GM19193 (cell line): ENCODE data around the gene ROCK2.

ENCODE experiments used
- POLR2A ChIP-seq: IDR thresholded peaks from 4 replicates; pipeline ENCODE4 v1.6.1; 2011; ENCODE audit not compliant: insufficient read depth, insufficient read length; ENCODE audit errors: extremely low read depth

ROCK2 gene

GRCh38 chr2:11281186-11281585, 63.2 kb downstream of the ROCK2 start:
- no peak for TF ChIP-seq POLR2A

- no peak for TF ChIP-seq POLR2A
Measured at GRCh38 chr2:11280713-11281112, 63.7 kb downstream of the ROCK2 start.

- no peak for TF ChIP-seq POLR2A
Measured at GRCh38 chr2:11279398-11279797, 65.0 kb downstream of the ROCK2 start.

- TF ChIP-seq POLR2A, result no peak
Measured at GRCh38 chr2:11278219-11278618, 66.2 kb downstream of the ROCK2 start.

- no peak for TF ChIP-seq POLR2A
Measured at GRCh38 chr2:11275910-11276309, 68.5 kb downstream of the ROCK2 start.

- TF ChIP-seq POLR2A, result no peak
Measured at GRCh38 chr2:11270891-11271290, 73.5 kb downstream of the ROCK2 start.

- no peak for TF ChIP-seq POLR2A
Measured at GRCh38 chr2:11267931-11268330, 76.5 kb downstream of the ROCK2 start.

GRCh38 chr2:11264818-11265217, 79.6 kb downstream of the ROCK2 start:
- no peak for TF ChIP-seq POLR2A

GRCh38 chr2:11264007-11264406, 80.4 kb downstream of the ROCK2 start:
- no peak for TF ChIP-seq POLR2A

GRCh38 chr2:11263177-11263576, 81.3 kb downstream of the ROCK2 start:
- TF ChIP-seq POLR2A, result no peak

- TF ChIP-seq POLR2A, result no peak
Measured at GRCh38 chr2:11260979-11261378, 83.5 kb downstream of the ROCK2 start.

- no peak for TF ChIP-seq POLR2A
Measured at GRCh38 chr2:11257964-11258363, 86.5 kb downstream of the ROCK2 start.

- no peak for TF ChIP-seq POLR2A
Measured at GRCh38 chr2:11257078-11257477, 87.4 kb downstream of the ROCK2 start.

GRCh38 chr2:11256166-11256565, 88.3 kb downstream of the ROCK2 start:
- TF ChIP-seq POLR2A, result no peak

GRCh38 chr2:11254100-11254536, 90.3 kb downstream of the ROCK2 start:
- TF ChIP-seq POLR2A, result no peak

GRCh38 chr2:11250400-11251196, 93.8 kb downstream of the ROCK2 start:
- no peak for TF ChIP-seq POLR2A

GRCh38 chr2:11245322-11245721, 99.1 kb downstream of the ROCK2 start:
- no peak for TF ChIP-seq POLR2A

GRCh38 chr2:11244091-11244826, 100.2 kb downstream of the ROCK2 start:
- TF ChIP-seq POLR2A, result no peak
